ENCODE data around the gene ZFYVE28. TPM values are rescaled to one million over a fixed set of nuclear protein-coding genes. Genes with fewer than 3 reads are reported as not detected.

Gene ZFYVE28
- total and polyA plus RNA-seq, 10 of the 15 experiments (the other 5 are each of a cell fraction or from before 2014, with no cell fraction given): 0.06 to 1.9 (median 0.22) TPM; not detected in 1

- Histone ChIP-seq H4K20me1 (ENCODE audit: control insufficient read depth, insufficient read depth) (no peaks in the 10 kb centered on the region), H3K4me2 (ENCODE audit: control insufficient read depth, insufficient read depth) (no peak overlapping the region), H3K4me3 (no peak overlapping the region), H3K36me3 (ENCODE audit: control insufficient read depth in 2 of 2, insufficient read depth in 2 of 2, low read length in 1 of 2) (no peaks in the 10 kb centered on the region), H3K4me1 (ENCODE audit: control insufficient read depth, insufficient read depth, low read length) (peaks cover 5% of the 10 kb centered on the region), H2AFZ (ENCODE audit: control insufficient read depth, low read depth, low read length) (no peak overlapping the region), H3K9ac (ENCODE audit: control insufficient read depth, insufficient read depth, low read length) (no peak overlapping the region), H3K79me2 (ENCODE audit: control insufficient read depth, insufficient read depth, low read length) (no peaks in the 10 kb centered on the region), H3K9me3 (replicated peaks; ENCODE audit: control insufficient read depth, insufficient read depth, low read length) (no peaks in the 10 kb centered on the region), H3K27ac (ENCODE audit: control insufficient read depth, insufficient read depth) (no peak overlapping the region), H3K27me3 (replicated peaks in 1 of 2; ENCODE audit: control insufficient read depth in 2 of 2, insufficient read depth in 2 of 2, low read length in 1 of 2) (no peaks in the 10 kb centered on the region)
- BruUV-seq (replicated peaks): no TSS peak
- DNase-seq (ENCODE audit: low read depth, low spot score) (no peak), FAIRE-seq (no peak), ATAC-seq (no peak)
- SMC1A ChIA-PET (ENCODE audit: uncharacterized antibody, unreplicated experiment): no interaction called here
- TF ChIP-seq IKZF2 (IDR thresholded peaks at IDR 0.05) (no peak), ZSCAN29 (IDR thresholded peaks at IDR 0.05) (no peak), ATF3 (IDR thresholded peaks at IDR 0.05; ENCODE audit: borderline replicate concordance, extremely low read depth, low read depth, low read length) (no peak), RELA (IDR thresholded peaks at IDR 0.05; ENCODE audit: borderline replicate concordance, partially characterized antibody) (no peak), CBX3 (IDR thresholded peaks at IDR 0.05; ENCODE audit: borderline replicate concordance, low read depth) (no peak), SRF (IDR thresholded peaks at IDR 0.05; ENCODE audit: low read depth in 2 of 2, low read length in 2 of 2) (no peak), TCF12 (IDR thresholded peaks at IDR 0.05; ENCODE audit: low read depth, low read length) (no peak), ZBTB33 (IDR thresholded peaks at IDR 0.05) (no peak), CBFB (IDR thresholded peaks at IDR 0.05; ENCODE audit: low read depth) (no peak), SREBF1 (IDR thresholded peaks at IDR 0.05; ENCODE audit: low read length) (no peak), TCF3 (IDR thresholded peaks at IDR 0.05; ENCODE audit: borderline replicate concordance, insufficient read depth, low read depth, low read length) (no peak)
- TF ChIP-seq, protein P1, sequence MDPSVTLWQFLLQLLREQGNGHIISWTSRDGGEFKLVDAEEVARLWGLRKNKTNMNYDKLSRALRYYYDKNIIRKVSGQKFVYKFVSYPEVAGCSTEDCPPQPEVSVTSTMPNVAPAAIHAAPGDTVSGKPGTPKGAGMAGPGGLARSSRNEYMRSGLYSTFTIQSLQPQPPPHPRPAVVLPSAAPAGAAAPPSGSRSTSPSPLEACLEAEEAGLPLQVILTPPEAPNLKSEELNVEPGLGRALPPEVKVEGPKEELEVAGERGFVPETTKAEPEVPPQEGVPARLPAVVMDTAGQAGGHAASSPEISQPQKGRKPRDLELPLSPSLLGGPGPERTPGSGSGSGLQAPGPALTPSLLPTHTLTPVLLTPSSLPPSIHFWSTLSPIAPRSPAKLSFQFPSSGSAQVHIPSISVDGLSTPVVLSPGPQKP (IDR thresholded peaks at IDR 0.05; ENCODE audit: low read depth, low read length): no peak
- in situ Hi-C loops (cut with MboI): no loop called here
- RAD21 ChIA-PET (ENCODE audit: unreplicated experiment): no interaction called here
- POLR2A ChIA-PET: no interaction called here
- intact Hi-C loops (cut with micrococcal nuclease; ENCODE audit: unreplicated experiment): no loop called here
- CTCF ChIA-PET: no interaction called here
- 73% methylated on average over 28 of the region's 30 CpGs for WGBS (ENCODE audit: insufficient coverage, insufficient replicate concordance, low lambda C conversion rate, missing lambda C conversion rate)
These were observed 141.7 kb downstream of the ZFYVE28 start for GRCh38 chr4:2276581-2277325.

Data from GM12878 (cell line).